SK-N-MC (cell line): ENCODE data around the gene ENHO.

Experiments
- EZH2 ChIP-seq: fragments of 200-600 bp; sonication (generic); IDR thresholded peaks from one replicate; pipeline ENCODE4 v1.6.1; 2017; ENCODE audit warnings: antibody characterized with exemption
- FOXP2 ChIP-seq: optimal IDR thresholded peaks from 2 replicates; pipeline ENCODE3; 2011; ENCODE audit warnings: mild to moderate bottlenecking, moderate library complexity; ENCODE audit not compliant: insufficient read depth; ENCODE audit errors: extremely low read length, control extremely low read depth
- POLR2AphosphoS5 ChIP-seq: IDR thresholded peaks from 2 replicates; pipeline ENCODE4 v1.6.1; 2012; ENCODE audit warnings: mild to moderate bottlenecking, low read depth, low read length, borderline replicate concordance

DNA sequence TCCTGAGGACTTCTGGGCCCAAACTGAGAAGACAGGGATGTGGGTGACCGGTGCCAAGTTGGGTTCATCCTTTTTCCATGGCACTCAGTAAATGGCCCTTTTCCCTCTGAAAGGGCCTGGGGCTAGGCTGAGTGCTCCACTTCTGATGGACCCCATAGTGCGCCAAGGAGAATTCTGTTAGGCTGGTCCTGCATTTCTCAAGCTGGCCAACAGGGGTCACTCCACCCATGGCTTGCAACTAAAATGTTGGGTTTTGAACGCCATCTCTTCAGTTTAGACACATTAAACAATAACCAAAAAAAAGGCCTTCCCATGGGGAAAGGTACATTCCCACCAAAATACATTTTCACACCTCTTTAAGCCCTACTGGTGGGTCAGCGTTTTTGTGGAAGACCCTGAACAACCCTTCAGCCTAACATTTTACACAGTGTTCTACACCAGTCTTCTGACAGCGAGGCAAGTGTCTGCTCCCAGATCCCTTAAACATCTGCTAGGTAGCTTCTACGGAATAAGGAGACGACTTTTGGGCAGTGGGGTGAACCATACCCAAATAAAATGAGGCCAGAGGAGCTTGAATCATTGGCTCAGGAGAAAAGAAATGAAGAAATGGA, 39.5 kb upstream of the ENHO start:
- TF ChIP-seq EZH2 (no peak), FOXP2 (no peak), POLR2AphosphoS5 (no peak)
